CD4-positive, alpha-beta T cell treated with Interleukin-17A for 1 hour (primary cell): ENCODE measurements around the gene PPME1.

ENCODE experiments used
- DNase-seq: peaks from one replicate; pipeline ENCODE4 v3.0.0-alpha.2; 2020

PPME1 gene

DNA sequence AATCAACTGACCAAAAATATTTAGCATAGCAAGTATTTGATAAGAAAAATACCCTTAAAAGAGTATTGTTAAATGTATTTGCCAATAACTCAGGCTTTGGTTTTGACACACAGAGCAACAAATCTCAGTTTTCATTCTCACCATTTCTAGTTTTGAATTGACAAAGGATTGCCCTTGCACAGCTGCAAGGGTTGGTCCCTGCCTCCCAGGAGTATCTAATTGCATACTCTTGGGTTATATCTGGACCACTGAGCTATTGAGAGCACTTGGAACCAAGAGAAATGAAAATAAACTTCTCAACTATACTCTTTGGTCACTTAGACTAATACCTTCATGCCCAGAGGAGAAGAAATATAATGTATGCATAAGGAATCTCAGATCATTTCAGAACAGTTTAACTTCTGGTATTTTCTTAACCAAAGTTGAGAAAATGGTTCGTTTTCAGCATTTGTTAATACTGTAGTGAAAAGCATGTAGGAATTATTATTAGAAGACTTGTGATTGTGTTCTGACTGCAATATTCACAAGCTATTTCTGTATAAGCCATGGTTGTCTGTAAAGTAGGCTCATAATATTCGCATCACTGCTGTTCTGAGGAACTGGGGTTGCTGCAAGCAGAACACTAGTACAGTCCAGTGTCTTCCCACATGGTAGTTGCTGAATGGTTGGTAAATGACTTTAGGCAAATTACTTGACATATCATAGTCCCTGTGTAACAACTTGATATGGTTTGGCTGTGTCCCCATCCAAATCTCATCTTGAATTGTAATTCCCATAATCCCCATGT is 8.2 kb upstream of the PPME1 start:
- DNase-seq = no peak

DNA sequence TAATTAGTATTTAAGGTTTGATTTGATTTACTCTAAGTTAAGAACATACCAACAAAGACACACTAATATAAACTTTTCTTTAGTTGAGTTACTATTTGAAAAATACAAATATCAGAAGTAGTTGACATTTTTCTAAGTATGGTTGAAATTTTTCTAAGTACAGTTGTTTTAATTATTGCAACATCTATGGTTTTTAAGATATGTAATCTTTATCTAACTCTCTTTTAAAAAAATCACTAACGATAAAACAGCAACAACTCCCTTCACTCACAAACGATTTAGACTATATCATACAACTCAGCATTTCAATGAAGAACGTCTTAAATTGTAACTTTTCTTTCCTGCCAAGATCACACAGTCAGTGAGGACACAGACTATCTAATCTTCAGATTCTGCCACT is 2.3 kb upstream of the PPME1 start:
- no peak for DNase-seq

DNA sequence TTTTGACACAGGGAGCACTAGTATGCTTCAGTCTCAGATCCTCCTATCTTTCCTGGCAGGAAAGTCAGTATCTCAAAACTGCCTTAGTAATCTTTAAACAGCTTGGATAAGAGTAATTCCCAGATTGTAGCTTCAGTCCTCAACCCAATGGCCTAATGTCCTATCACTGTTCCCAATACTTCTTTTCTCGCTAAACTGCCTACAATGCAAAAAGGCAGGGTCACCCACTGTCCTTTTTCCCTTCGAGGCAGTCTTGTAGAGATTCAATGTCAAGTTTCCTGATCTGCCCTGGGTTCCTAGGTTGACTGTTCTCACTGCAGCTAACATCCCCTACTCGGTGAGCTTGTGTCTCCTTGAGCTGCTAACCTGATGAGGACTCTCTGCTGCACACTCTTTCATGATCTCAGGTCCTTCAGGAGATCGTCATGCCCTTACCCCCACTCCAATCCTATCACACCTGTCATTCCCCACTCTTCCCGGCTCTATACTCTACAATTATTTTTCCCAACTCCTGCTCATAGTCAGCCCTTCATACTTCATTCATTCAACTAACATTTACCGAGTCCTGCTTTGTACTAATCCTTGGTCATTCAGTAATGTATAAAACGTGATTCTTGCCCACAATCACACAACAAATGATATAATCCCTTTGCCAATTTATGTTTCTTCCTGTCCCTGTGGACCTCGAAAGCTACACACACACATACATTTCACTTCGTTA is 1.2 kb upstream of the PPME1 start:
- DNase-seq = no peak

DNA sequence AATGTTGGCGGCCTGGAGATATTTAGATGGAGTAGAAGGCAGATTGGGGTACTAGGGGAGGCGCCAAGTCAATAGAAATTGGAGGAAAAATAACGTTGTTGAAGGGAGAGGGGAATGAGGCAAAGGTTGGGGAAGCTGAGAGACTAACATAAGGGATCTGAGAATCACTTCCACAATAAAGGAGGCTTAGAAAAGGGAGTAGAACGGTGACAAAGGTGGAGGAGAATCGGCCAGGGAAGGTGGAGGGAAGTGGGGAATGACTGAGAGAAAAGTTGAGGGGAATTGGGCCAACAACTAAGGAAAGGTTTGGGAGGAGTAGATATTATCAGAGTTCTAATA is 510 bp downstream of the PPME1 start:
- no peak for DNase-seq

DNA sequence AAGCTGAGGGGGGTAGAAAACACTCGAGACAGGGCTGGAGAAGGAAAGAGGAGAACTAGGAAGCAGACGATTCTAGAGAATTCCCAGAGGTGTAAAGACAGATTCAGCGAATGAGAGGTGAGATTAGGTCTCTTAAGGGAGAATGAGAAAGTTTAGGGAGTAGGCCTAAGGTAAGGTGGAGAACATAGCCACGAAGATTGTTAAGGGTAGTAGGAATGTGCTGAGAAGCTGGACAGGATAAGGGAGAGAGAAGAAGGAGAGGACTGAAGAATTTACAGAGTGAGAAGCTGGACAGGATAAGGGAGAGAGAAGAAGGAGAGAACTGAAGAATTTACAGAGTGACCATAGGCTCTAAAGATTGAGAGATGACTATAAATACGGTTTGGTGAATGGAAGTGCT is 908 bp downstream of the PPME1 start:
- DNase-seq = no peak

DNA sequence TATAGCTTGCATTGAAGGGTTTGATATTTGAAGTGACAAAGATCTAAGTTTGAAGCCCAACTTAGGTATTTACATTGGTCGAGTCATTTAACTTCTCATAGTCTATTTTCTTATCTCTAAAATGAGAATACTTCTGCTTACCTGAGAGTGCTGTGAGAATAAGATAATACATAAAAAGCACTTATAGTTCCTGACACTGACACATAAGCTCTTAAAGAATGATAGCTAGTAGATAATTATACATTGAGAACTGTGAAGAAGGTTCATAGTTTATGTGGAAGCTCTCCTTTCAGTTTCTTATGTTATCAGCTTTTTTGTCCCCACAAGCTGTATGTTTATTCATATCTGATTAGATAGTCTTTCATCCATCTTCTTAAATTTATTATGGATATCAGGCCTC is 4.8 kb downstream of the PPME1 start:
- no peak for DNase-seq

DNA sequence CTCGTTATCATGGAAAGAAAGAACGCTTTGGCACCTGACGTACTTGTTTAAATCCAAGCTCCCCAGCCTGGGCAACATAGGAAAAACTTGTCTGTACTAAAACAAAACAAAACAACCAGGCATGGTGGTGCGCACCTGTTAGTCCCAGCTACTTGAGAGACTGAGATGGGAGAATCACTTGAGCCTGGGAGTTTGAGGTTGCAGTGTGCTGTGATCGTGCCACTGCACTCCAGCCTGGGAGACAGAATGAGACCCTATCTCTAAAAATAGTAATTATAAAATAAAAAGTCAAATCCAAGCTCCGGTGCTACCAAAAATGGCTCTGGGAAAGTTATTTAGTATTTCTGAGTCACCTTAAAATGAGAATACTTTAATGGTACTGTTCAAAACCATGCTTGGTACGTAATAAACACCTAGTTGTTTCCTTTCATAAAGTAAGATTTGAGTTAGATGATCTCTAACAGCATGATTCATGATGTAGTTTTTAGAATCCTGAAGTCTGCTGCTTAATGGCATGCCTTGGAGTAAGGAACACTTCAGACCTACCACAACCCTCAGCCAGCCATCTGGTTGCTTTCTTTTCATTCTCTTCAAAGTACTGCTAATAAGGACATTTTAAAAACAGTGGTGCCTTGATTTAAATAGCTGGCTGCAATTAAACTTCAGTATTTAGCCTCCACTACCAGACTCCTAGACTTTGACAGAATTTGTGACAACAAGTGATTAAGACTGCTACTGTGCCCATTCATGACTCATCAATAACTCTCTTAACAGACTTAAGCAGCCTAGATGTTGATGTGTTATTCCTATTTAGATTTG is 8.4 kb downstream of the PPME1 start:
- DNase-seq = no peak

DNA sequence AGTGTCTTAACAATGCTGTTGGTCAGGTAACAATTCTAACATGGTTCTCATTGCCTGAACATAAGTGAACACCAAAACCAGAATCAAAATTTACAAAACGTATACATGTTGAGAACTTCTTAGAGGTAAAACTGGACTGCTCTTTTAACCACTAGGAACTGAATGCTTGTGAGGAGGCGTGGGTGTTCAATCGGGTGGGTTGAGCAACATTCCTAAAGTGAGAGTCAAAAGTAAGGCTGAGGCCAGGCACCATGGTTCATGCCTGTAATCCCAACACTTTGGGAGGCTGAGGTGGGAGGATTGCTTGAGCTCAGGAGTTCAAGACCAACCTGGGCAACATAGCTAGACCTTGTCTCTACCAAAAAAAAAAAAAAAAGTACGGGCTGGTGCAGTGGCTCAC is 11.5 kb downstream of the PPME1 start:
- no peak for DNase-seq

DNA sequence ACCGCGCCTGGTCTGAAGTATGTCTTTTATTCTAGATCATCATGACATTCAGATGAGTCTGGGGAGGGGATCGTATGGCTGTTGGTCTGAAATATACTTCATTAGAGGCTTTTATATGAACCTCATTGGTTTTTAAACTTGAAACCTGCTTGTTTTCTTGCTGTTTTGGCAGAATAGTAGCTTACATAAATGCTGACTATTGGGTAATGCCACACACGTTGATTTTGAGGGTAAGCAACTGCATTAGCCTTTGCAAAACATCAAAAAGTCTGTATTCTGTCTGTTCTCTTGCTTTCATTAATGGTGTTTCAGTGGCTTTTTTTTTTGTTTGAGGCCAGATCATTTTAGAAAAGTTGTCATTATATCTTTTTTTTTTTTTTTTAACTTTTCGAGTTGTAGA is 14.2 kb downstream of the PPME1 start:
- no peak for DNase-seq

DNA sequence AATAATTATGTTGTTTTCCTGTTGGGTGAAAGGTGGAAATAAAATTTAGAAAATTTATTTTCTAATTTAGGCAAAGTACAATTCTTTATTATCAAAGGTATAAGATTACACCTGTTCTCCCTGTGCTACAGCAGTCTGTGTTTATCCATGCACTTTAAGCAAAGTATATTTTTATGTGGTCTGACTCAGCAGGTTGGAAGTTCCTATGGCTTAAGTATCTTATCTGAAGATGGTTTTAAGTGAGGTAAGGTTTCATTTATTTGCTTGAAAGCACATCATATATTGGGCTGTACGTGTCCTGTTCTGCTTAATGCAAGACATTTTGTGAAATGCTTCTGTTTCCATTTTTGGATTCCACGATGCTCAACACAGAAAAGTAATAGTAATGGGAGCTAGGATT is 14.6 kb downstream of the PPME1 start:
- no peak for DNase-seq

DNA sequence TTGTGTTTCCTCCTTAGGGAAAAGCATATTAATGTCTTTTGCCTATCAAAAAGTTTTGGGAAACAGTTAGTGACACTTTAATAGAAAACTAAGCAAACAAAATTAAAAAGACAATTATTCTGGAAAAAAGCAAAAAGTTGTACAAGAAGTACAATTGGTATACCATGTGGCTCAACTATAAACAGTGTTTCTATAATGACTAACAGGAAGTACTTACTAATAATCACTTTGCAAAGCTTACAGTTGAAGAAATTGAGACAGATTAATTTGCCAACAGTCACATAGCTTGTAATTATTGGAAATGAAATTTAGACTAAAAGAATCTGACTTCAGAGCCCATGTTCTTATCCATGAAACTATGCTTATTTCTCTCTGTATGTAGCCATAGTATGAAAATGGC is 24.7 kb downstream of the PPME1 start:
- DNase-seq = no peak

DNA sequence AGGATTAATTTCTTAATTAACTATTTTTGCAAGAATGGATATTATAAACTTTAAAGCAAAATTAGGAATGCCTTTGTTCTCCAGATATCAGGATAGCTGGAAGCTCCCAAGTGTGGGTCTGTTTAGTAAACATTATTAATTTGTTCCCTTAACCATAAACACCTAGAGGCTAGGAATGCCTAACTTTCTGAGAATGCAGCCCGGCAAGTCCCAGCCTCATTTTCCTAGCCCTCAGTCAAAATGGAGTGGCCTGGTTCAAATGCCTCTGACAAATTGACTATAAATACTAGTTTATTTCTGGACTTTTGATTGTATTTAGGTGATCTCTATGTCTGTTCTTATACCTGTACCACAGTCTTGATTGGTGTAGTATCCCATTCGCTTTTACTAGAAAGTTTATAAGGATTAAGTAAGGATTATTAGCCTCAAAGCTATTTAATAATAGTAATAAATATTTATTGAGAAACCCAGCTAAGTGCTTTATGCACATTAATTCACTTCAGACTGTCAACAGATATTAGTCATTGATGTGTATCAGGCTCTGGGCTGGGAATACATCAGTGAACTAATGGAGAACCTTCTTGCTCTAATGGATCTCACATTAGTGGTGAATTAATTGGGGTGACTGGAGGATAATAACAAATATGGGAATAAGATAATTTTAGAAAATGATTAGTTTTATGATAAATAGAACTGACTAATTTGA is 25.8 kb downstream of the PPME1 start:
- DNase-seq = no peak

DNA sequence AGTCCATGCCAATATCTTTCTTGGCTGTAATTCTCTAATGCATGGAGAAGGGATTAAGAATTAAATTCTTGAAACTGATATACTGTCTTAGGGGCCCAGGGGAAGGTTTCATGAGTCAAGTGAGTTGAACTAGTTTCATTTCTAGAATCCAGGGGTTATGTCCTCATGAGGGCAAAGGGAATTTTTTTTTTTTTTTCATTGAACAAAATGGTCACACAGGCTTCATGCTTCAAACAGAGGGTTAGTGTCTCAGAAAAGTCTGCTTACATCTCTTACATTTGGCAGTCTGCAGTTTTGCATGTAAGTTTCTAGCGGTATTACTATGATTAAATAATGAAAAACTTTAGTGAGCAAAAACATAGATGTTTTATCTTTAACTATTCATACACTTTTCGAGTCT is 32.9 kb downstream of the PPME1 start:
- DNase-seq = no peak

DNA sequence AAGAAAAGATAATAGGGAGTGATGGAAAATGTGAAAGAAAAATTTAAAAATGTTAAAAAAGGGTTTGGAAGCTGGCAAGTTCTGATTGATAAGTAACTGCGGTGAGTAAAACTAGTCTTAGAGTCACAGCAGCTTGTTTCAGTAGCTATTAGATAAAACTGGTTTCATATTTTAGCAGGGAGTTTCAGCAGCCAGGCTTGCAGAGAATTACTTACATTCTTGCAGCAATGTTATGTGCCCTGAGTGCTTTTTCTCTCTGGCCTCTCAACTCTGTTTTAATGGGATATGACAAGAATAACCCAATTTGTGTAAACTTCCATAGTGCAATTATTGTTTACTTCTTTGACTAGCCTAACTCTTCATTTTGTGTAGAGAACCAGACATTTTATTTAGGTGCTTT is 33.6 kb downstream of the PPME1 start:
- DNase-seq = no peak

DNA sequence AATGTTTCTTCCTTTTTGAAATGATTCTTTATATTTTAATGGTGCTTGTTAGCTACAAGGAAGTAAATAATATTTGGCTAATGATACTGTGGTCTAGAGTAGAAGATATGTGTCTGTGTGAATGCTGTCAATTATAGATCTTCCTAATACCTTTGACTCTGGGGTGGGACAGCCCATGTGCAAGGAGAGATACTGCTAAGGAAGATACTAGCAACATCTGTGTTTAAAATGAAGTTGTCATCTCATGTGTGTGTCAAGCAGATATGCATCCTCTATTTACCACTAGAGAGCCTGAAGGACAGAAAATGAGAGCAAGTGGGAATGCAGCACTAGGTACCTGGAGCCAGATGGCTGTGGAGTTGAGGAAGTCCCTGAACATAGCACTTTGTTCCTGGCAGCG is 34.1 kb downstream of the PPME1 start:
- DNase-seq = no peak

DNA sequence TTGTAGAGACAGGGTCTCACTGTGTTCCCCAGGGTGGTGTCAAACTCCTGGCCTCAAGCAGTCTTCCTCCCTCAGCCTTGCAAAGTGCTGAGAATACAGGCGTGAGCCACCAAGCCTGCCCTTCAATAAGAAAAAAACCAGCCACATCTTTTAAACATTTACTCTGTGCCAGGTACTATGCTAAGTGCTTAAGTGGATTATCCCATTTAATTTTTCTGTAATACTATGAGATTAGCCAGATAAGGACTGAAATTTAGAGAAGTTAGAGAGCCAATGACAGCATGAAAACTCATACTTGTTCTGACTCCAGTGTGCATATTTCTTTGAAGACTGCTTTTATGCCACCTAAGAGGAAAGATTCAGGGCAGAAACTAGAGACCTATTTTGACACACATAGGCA is 35.7 kb downstream of the PPME1 start:
- no peak for DNase-seq

DNA sequence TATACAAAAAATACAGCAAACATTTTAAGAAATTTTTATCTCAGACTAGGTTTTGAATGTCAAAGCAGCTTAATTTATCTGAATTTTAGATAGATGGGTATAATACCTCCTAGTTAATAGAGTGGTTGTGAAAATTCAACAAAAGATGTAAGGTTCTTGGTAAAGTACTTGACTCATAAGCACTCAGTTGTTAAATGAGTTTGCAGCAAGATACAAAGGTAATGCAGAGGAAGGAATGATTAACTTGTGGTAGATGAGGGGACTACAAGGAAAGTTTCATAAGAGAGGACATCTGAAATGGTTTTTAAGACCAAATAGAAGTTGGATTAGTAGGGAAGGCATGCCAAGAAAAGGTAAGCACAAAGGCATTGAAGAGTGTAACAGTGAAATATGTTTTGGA is 37.4 kb downstream of the PPME1 start:
- DNase-seq = no peak

DNA sequence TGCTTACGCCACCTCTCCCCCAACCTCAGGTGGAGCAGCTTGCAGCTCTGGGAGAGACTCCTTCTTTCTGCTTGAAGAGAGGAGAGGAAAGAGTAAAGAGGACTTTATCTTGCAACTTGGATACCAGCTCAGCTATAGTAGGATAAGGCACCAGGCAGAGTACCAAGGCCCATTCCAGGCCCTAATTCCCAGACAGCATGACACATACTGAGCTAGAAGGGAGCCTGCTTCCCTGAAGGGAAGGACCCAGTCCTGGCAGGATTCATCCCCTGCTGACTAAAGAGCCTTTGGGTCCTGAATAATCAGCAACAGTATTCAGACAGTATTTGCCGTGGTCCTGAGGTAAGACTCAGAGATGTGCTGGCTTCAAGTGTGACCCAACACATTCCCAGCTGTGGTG is 41.4 kb downstream of the PPME1 start:
- no peak for DNase-seq

DNA sequence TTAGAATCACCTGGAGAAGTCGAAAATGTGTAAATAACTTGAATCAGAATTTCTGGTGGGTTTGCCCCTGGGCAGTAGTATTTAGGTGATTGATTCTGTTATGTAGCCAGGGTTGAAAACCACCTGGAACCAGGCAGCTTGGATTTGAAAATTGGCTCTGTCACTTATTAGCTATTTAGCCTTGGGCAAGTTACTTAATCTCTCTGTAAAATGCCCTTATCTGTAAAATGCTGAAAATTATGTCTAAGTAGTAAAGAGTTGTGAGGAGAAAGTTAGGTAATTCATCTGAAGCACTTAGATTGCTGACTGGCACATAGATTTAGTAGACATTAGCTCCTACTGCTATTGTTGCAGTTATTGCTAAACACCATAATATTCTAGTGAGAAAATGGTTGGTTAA is 49.3 kb downstream of the PPME1 start:
- DNase-seq = no peak

DNA sequence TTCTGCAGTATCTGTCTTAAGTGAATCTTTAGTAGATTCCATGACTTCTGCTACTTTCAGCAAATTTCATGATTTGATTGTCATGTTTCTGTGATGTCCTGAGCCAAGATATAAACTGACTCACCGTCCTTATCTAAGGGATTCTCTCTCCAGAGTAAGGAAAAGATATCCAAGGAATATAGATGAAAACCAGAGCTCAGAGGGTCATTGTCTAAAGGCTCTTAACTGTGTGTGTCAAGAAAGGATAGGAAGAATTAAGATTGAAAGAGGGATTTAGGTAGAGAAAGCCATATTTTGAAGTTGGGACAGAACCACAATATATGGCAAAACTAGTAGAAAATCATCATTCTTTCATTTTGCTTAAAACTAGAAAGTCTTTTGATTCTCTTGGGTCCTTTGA is 50.7 kb downstream of the PPME1 start:
- no peak for DNase-seq

DNA sequence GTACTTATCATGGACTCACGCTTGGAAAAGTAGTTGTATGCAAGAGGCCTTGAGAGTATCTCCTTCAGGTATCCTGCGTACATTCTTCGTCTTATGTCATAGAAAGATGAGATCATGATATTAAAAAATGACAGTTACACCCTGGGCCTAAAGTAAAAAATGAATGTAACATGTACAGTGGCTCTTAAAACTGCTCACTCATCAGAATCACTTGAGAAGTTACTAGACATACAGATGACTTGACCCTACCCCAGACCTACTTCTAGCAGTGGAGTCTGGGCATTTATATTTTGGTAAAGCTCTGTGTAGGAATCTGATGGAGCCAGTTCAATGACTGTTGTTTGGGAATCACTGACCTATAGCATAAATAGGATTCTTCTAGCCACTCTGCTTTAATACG is 54.5 kb downstream of the PPME1 start:
- DNase-seq = no peak

DNA sequence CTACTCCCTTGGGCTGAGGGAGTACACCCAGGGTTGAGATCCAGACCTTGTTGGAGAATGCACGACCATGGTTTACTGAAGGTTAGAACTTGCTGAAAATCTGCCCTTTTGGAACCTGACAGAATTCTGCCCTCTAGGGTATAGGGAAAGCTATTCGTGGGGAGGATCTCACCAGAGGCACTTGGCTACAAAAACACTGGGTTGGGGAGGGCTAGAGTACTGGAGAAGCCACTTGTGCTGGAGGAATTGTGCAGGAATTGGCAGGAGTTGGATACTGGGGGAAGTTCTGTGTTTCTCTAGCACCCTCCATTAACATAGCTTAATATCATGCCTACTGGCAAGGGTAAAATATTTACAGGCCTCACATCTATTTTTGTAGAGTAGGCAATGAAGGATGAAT is 55.8 kb downstream of the PPME1 start:
- DNase-seq = no peak

DNA sequence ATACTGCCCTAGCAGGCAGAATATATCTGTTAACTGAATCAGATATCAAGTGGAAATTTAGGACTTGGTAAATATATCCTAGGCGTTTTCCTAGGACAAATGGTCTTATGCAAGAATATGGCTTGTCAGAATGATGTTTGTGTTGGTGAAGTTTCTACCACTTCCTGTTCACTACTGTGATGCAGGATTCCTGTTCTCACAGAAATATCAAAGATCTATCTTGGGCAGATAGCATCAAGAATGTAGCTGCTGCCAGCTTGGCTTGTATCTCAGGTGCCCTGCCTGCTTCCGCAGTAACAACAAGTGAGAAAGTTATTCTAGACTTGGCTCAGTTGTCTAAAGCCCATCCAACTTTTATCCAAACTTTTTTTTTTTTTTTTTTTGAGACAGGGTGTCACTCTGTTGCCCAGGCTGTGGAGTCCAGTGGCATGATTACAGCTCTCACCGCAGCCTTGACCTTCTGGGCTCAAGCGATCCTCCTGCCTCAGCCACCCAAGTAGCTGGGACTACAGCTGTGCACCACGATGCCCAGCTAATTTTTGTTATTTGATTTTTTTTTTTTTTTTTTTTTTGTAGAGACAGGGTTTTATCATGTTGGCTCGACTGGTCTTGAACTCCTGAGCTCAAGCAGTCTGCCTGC is 61.3 kb downstream of the PPME1 start:
- DNase-seq = peak; percentile 51
